ENCODE measurements around the gene SSNA1. TPM values are rescaled to one million over a fixed set of nuclear protein-coding genes. Genes with fewer than 3 reads are reported as not detected.

SSNA1 gene
- total and polyA plus RNA-seq, 2 donors (not counting 1 experiment from before 2014, with no cell fraction given): 53.6 to 129 TPM

DNA sequence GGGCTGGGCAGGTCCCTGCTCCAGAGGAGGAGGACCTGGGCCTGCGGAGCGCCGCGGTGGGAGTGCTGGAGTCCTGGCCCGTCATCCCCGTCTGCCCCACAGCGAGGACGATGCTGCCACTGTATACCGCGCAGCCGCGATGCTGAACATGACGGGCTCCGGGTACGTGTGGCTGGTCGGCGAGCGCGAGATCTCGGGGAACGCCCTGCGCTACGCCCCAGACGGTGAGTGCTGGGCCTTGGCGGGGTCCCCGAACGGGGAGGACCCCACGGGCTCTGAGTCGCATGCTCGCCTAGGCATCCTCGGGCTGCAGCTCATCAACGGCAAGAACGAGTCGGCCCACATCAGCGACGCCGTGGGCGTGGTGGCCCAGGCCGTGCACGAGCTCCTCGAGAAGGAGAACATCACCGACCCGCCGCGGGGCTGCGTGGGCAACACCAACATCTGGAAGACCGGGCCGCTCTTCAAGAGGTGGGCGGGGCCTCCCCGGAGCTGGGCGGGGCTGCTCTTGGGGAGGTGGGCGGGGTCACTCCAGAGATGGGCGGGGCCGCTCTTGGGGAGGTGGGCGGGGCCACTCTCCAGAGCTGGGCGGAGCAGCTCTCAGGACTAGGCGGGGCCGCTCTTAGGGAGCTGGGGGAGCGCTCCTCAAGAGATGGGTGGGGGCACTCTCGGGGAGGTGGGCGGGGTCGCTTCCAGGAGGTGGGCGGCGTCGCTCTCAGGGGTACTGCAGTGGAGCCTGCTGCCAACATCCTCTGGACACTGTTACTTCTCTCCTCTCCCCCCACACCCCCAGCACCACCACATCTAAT is 31.7 kb upstream of the SSNA1 start:
- POLR2A ChIA-PET: interaction anchor here (0.6 to 0.8 kb wide), 3 partner anchors 26 to 505 kb away, joined by 3 to 4 read pairs (median 3); no protein-coding TSS in a partner anchor
- DNase-seq (peak; percentile 76), ATAC-seq (ENCODE audit: low read depth) (peak; percentile 79)
- Histone ChIP-seq H3K4me3 (ENCODE audit: control extremely low read depth in 1 of 5, extremely low read depth in 1 of 5, insufficient read depth in 1 of 5, low read depth in 2 of 5, low read length in 4 of 5) (peak overlapping the region in 3 of 5 experiments; percentile 33 to 51 (median 39)), H3K9me3 (ENCODE audit: control extremely low read depth in 1 of 3, control insufficient read depth in 2 of 3, insufficient read depth in 1 of 3, low read length in 2 of 3) (peaks cover 0 to 34% (median 0%) of the 10 kb centered on the region in 3 donors), H3K36me3 (replicated peaks in 1 of 2; ENCODE audit: control extremely low read depth in 1 of 2, control insufficient read depth in 1 of 2, extremely low read depth in 1 of 2, insufficient read depth in 2 of 2, low read length in 1 of 2) (no peaks in the 10 kb centered on the region), H3K27ac (ENCODE audit: low read length in 2 of 2) (no peak overlapping the region), H4K20me1 (ENCODE audit: control insufficient read depth, insufficient read depth, low read length, poor library complexity, severe bottlenecking) (no peaks in the 10 kb centered on the region), H3K4me2 (replicated peaks; ENCODE audit: low read depth, low read length, poor library complexity, severe bottlenecking) (peak overlapping the region; percentile 82), H2AFZ (ENCODE audit: insufficient read depth, low read depth, low read length, poor library complexity, severe bottlenecking) (peak overlapping the region; percentile 42), H3K4me1 (ENCODE audit: control insufficient read depth in 2 of 2, insufficient read depth in 2 of 2, low read length in 2 of 2) (peaks cover 19 to 28% of the 10 kb centered on the region in 2 donors), H3K79me2 (ENCODE audit: control insufficient read depth, insufficient read depth, low read length) (no peaks in the 10 kb centered on the region), H3K9ac (ENCODE audit: low read length) (peak overlapping the region; percentile 43), H3K27me3 (replicated peaks in 1 of 4; ENCODE audit: control extremely low read depth in 1 of 4, control insufficient read depth in 3 of 4, insufficient read depth in 4 of 4, low read length in 3 of 4) (peaks cover 0 to 59% (median 18%) of the 10 kb centered on the region in 4 experiments)
- Mint-ChIP-seq H3K27me3 (peaks cover 36% of the 10 kb centered on the region), H3K27ac (no peak overlapping the region), H3K4me1 (peaks cover 26% of the 10 kb centered on the region), H3K9me3 (ENCODE audit: insufficient read depth) (no peaks in the 10 kb centered on the region), H3K4me3 (peak overlapping the region; percentile 74)
- TF ChIP-seq EZH2 (IDR thresholded peaks at IDR 0.05; ENCODE audit: borderline replicate concordance, insufficient read depth, low read depth, low read length, poor library complexity, severe bottlenecking): no peak
- TF ChIP-seq, protein P1, sequence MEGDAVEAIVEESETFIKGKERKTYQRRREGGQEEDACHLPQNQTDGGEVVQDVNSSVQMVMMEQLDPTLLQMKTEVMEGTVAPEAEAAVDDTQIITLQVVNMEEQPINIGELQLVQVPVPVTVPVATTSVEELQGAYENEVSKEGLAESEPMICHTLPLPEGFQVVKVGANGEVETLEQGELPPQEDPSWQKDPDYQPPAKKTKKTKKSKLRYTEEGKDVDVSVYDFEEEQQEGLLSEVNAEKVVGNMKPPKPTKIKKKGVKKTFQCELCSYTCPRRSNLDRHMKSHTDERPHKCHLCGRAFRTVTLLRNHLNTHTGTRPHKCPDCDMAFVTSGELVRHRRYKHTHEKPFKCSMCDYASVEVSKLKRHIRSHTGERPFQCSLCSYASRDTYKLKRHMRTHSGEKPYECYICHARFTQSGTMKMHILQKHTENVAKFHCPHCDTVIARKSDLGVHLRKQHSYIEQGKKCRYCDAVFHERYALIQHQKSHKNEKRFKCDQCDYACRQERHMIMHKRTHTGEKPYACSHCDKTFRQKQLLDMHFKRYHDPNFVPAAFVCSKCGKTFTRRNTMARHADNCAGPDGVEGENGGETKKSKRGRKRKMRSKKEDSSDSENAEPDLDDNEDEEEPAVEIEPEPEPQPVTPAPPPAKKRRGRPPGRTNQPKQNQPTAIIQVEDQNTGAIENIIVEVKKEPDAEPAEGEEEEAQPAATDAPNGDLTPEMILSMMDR (IDR thresholded peaks at IDR 0.05): no peak
- intact Hi-C loops (cut with micrococcal nuclease): loop anchor here (5.0 kb wide), 1 partner anchor 34 kb away; no protein-coding TSS in a partner anchor
- 8% methylated on average over 62 of the region's 65 CpGs for WGBS (ENCODE audit: insufficient coverage)
- CTCF ChIA-PET: no interaction called here
